Measurements from ENCODE around the gene EYA3.

Gene EYA3

GRCh38 chr1:28085129-28085528, 3.3 kb downstream of the EYA3 start:
- intact Hi-C loops (cut with DNase I), result loop anchor here (5.0 kb wide), 1 partner anchor 228 kb away; no protein-coding TSS in a partner anchor
- no peak for DNase-seq

- intact Hi-C loops (cut with DNase I), result no loop called here
- no peak for DNase-seq
Measured at GRCh38 chr1:28083876-28084275, 4.5 kb downstream of the EYA3 start.

- DNase-seq, result no peak
- intact Hi-C loops (cut with DNase I), result no loop called here
Measured at GRCh38 chr1:28078680-28079626, 9.5 kb downstream of the EYA3 start.

DNA sequence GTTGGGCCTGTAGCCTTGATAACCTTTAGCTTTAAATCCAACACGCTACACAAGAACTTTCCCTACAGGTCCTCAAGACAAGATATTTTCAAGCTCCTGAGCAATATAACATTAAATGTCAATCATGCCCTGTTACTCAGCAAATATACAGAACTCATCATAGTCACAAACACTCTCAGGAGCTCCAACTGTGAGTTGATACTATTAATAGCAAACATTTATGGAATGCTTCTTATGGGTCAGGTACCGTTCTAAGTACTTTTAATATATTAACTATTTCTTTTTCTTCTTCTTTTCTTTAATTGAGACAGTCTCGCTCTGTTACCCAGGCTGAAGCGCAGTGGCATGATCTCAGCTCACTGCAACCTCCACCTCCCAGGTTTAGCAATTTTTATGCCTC, 10.1 kb downstream of the EYA3 start:
- no peak for DNase-seq

GRCh38 chr1:28074892-28075511, 13.4 kb downstream of the EYA3 start:
- intact Hi-C loops (cut with DNase I), result no loop called here
- DNase-seq, result no peak

More for the DNA sequence above, 10.1 kb downstream of the EYA3 start:
- intact Hi-C loops (cut with DNase I), result no loop called here

DNA sequence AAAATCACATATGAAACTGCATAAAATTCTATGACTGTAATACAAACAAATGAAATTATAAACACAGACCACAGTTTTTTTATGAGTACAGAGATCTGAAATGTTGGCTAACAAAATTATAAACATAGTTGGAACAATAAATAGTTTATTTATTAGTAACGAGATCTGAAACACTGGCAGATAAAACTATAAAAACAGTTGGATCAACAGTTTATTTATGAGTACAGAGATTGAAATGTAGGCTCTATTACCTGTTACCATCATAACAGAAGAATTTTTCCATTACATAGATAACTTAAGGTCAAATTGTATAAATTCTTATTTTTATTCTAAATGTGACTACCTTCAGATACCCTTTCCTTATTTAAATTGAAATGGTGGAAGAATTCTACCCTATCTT, 14.5 kb downstream of the EYA3 start:
- intact Hi-C loops (cut with DNase I), result no loop called here

DNA sequence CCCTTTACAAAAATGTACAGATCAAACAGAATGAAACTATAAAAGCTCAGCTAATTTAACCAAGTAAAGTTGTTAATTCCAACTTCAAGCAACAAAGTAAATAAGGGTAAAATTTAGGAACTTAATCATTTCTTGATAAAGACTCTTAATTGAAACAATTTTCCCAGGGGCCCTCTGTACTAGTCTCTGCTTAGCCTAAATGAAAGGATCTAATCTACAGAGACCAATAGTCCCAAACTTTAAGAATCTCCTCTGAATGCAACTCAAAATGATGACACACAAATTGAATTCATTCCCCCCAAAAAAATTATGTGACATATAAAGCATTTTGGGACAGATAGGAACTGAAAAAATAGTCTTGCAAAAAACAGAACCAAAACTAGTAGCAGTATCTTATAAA, 16.6 kb downstream of the EYA3 start:
- DNase-seq, result no peak
- intact Hi-C loops (cut with DNase I), result no loop called here

More for the DNA sequence above, 14.5 kb downstream of the EYA3 start:
- DNase-seq, result no peak

- intact Hi-C loops (cut with DNase I), result no loop called here
- no peak for DNase-seq
Measured at GRCh38 chr1:28070725-28071593, 17.5 kb downstream of the EYA3 start.

GRCh38 chr1:28067523-28068090, 20.8 kb downstream of the EYA3 start:
- intact Hi-C loops (cut with DNase I), result no loop called here
- DNase-seq, result no peak

GRCh38 chr1:28066393-28067154, 21.8 kb downstream of the EYA3 start:
- intact Hi-C loops (cut with DNase I), result no loop called here
- DNase-seq, result no peak

- intact Hi-C loops (cut with DNase I), result no loop called here
- DNase-seq, result no peak
Measured at GRCh38 chr1:28064064-28064463, 24.3 kb downstream of the EYA3 start.

GRCh38 chr1:28062806-28063205, 25.6 kb downstream of the EYA3 start:
- DNase-seq, result no peak
- intact Hi-C loops (cut with DNase I), result no loop called here

- no peak for DNase-seq
- intact Hi-C loops (cut with DNase I), result no loop called here
Measured at GRCh38 chr1:28058971-28059878, 29.2 kb downstream of the EYA3 start.

GRCh38 chr1:28058168-28058567, 30.2 kb downstream of the EYA3 start:
- no peak for DNase-seq
- intact Hi-C loops (cut with DNase I), result no loop called here

DNA sequence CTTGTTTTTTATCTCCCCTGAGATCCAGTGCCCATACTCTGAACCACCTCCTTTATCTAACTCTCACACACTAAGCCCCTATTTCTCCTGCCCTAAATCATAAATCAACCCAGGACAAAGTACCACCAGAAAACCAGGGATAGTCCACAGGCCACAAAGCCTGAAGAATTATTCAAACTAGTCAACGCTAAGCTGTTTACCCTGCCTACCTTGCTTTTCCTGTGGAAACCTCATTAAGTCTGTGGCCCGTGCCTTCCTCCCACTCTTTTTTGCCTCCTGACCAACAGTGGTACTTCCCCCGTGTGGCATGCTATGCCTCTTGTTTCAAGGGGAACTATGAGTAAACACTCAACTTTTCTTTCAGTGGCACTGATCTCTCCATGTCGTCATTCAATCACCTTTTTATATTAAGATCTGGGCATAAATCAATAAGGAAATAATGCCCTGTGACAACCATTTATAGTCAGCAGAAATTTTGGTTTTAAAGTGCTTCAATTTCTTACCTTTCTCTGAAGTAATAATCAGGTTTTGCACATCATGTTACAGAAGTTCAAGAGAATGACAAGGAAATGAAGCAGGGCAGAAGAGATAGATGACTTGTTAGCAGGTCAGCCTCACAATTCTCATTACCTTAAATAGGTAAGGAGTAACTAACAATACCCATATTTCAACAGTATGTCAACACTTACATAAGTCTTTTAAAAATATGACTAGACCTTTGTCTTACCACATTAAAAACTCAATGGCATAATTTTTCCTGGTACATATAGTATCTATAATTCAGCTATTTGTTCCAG, 32.1 kb downstream of the EYA3 start:
- intact Hi-C loops (cut with DNase I), result no loop called here

GRCh38 chr1:28050776-28051175, 37.6 kb downstream of the EYA3 start:
- DNase-seq, result no peak
- intact Hi-C loops (cut with DNase I), result no loop called here

More for the DNA sequence above, 32.1 kb downstream of the EYA3 start:
- DNase-seq, result no peak

DNA sequence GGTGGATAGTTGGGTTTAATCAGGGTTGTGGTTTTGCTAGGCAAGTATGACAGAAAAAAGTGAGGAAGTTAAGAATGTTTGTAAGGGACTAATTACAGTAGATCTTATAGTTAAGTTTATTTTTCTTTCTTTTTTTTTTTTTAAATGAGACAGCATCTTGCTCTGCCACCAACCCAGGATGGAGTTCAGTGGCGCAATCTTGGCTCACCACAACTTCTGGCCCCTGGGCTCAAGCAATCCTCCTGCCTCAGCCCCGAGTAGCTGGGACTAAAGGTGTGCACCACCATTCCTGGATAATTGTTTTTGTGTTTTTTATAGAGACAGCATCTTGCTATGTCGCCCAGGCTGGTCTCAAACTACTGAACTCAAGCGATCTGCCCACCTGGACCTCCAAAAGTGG, 41.7 kb downstream of the EYA3 start:
- no peak for DNase-seq
- intact Hi-C loops (cut with DNase I), result no loop called here
